Gastrocnemius medialis (tissue), 4 donors: ENCODE measurements around the gene UGT1A5.

Source experiments
- CTCF ChIP-seq, 5 experiments: fragments of 450-650 bp in 3 of 5; fragments of 200-600 bp in 2 of 5; sonication (generic) in 2 of 5; IDR thresholded peaks in 4 of 5; conservative IDR thresholded peaks in 1 of 5; 1 replicate in 4 of 5; 2 replicates in 1 of 5; pipeline ENCODE4 v1.5.1; 2016 to 2019; ENCODE audit warnings: antibody characterized with exemption in 5 of 5, mild to moderate bottlenecking in 3 of 5, moderate library complexity in 3 of 5
- POLR2A ChIP-seq, 2 donors: fragments of 450-650 bp; IDR thresholded peaks; one replicate each; pipeline ENCODE4 v1.6.1; 2017; ENCODE audit warnings: antibody characterized with exemption in 2 of 2, mild to moderate bottlenecking in 2 of 2, moderate library complexity in 2 of 2

- TF ChIP-seq CTCF (IDR thresholded peaks at IDR 0.05 in 4 of 5, conservative IDR thresholded peaks at IDR 0.05 in 1 of 5) (no peak), POLR2A (IDR thresholded peaks at IDR 0.05) (no peak)
These were observed 104.1 kb downstream of the UGT1A5 start for GRCh38 chr2:233816771-233817170.
